ENCODE measurements around the gene PRAMEF13.
"Not testable (repeated sequence)": the region's sequence is repeated elsewhere in the genome, so short reads cannot be mapped to it uniquely, and the experiment has no call there.

Gene PRAMEF13

DNA sequence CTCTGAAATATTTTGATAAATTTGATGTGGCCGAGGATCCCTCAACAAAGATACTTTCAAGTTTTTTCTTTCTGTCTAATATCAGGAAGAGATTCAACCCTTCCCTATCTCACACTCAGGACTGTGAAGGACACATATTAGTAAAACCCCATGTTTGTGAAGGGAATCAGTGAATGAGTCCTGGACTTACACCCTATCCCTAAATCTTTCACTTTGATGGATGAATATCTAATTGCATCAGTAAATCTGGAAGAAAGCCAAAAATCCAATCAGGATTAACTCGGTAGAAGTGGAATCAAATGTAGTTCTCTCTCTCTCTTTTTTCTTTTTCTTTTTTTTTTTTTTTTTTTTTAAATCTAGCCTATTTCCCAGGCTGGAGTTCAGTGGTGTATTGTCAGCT is 29.7 kb downstream of the PRAMEF13 start, which contains the start of gene PRAMEF9:
TSS of gene PRAMEF9 (plus strand) at position 301 of the 400 bp plus-strand sequence. CDS start 3,433 bp downstream, outside the sequence.
- H3K4me3 ChIP-seq (ENCODE audit: low read depth in 1 of 2, low read length in 2 of 2); H3K27ac ChIP-seq (ENCODE audit: low read depth, low read length); H3K9me3 ChIP-seq (ENCODE audit: control insufficient read depth in 1 of 2, low read length in 2 of 2); H3K36me3 ChIP-seq (ENCODE audit: control insufficient read depth in 1 of 2, insufficient read depth in 2 of 2, low read length in 2 of 2); H3K9ac ChIP-seq (ENCODE audit: low read depth in 1 of 2, low read length in 2 of 2); H3K4me1 ChIP-seq (ENCODE audit: control insufficient read depth in 1 of 2, insufficient read depth in 2 of 2, low read length in 2 of 2); H3K27me3 ChIP-seq (ENCODE audit: control insufficient read depth in 1 of 2, insufficient read depth in 2 of 2, low read length in 2 of 2): not testable (repeated sequence)

DNA sequence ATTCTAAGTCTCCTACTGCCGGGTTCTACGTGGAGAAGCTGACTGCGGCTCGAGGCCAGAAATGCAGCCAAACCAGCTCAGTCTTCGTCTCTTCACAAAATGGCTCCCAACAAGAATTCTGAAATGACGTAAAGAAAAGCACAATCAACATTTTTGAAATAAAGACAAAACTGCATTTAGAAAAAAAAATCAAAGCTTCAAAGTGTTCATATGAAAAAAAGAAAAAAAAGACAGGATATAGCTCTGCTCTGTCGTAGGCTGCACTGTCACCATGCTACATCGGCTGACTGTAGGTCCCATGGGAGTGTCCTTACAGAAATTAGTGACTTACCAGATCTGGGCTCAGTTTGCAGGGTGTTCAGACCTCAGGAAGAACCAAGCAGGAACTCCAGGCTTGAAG is 35.7 kb downstream of the PRAMEF13 start, which contains the start of gene HNRNPCL4:
TSS of gene HNRNPCL4 (minus strand) at position 101 of the 400 bp plus-strand sequence. CDS start 164 bp downstream, outside the sequence.
- not testable (repeated sequence) for H3K27me3 ChIP-seq (ENCODE audit: control insufficient read depth in 1 of 2, insufficient read depth in 2 of 2, low read length in 2 of 2); H3K36me3 ChIP-seq (ENCODE audit: control insufficient read depth in 1 of 2, insufficient read depth in 2 of 2, low read length in 2 of 2); H3K9ac ChIP-seq (ENCODE audit: low read depth in 1 of 2, low read length in 2 of 2); H3K4me3 ChIP-seq (ENCODE audit: low read depth in 1 of 2, low read length in 2 of 2); H3K27ac ChIP-seq (ENCODE audit: low read depth, low read length); H3K9me3 ChIP-seq (ENCODE audit: control insufficient read depth in 1 of 2, low read length in 2 of 2); H3K4me1 ChIP-seq (ENCODE audit: control insufficient read depth in 1 of 2, insufficient read depth in 2 of 2, low read length in 2 of 2)

DNA sequence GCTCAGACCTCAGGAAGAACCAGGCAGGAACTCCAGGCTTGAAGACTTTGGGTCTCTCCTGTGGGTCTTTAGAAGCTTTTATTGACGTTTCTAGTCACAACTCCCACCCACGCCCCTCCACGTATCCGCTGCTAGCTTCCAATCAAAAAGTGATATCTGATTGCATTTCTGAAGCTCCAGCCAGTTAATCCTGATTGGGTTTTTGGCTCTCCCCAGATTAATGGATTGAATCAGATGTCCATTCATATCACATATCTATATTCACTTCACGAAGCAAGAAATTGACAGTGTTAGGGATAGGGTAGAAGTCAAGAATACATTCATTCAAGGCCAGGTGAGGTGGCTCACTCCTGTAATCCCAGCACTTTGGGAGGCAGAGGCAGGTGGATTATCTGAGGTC is 45.3 kb downstream of the PRAMEF13 start, which contains the start of gene PRAMEF26:
TSS of gene PRAMEF26 (minus strand) at position 101 of the 400 bp plus-strand sequence. CDS start 2,914 bp downstream, outside the sequence.
- not testable (repeated sequence) for H3K27me3 ChIP-seq (ENCODE audit: control insufficient read depth in 1 of 2, insufficient read depth in 2 of 2, low read length in 2 of 2); H3K4me1 ChIP-seq (ENCODE audit: control insufficient read depth in 1 of 2, insufficient read depth in 2 of 2, low read length in 2 of 2); H3K27ac ChIP-seq (ENCODE audit: low read depth, low read length); H3K9ac ChIP-seq (ENCODE audit: low read depth in 1 of 2, low read length in 2 of 2); H3K4me3 ChIP-seq (ENCODE audit: low read depth in 1 of 2, low read length in 2 of 2); H3K9me3 ChIP-seq (ENCODE audit: control insufficient read depth in 1 of 2, low read length in 2 of 2); H3K36me3 ChIP-seq (ENCODE audit: control insufficient read depth in 1 of 2, insufficient read depth in 2 of 2, low read length in 2 of 2)
